Pancreas (tissue), 10 donors: Measurements from ENCODE around the gene CD99L2. TPM values are rescaled to one million over a fixed set of nuclear protein-coding genes. Genes with fewer than 3 reads are reported as not detected.

Experiments used
- ATAC-seq, 4 donors: fragments of 200-7000 bp; cut with Tn5 transposase; one replicate each; pipeline versions ENCODE4 v1.8.0 to v1.9.1; 2020; ENCODE audit warnings: mild to moderate bottlenecking in 4 of 4, moderate library complexity in 4 of 4
- DNase-seq, 6 donors: peaks; one replicate each; pipeline ENCODE4 v3.0.0-alpha.2; 2020
- FAIRE-seq: peaks from 2 replicates; lab custom pipeline; 2012; peaks lifted over from hg19 to GRCh38; lab: Jason Lieb, UNC
- H3K27ac ChIP-seq, 4 donors: fragments of 200-600 bp; sonication (generic); 1 replicate in 3 of 4; 2 replicates in 1 of 4; pipeline versions ENCODE4 v1.5.0 to v1.8.0; 2020
- H3K27me3 ChIP-seq, 4 donors: fragments of 200-600 bp; one replicate each; pipeline ENCODE4 v1.8.0; 2021
- H3K36me3 ChIP-seq, 3 donors: fragments of 200-600 bp; sonication (generic) in 1 of 3; one replicate each; pipeline versions ENCODE4 v1.5.0 to v1.8.0; 2020 to 2021
- H3K4me1 ChIP-seq, 3 donors: fragments of 200-600 bp; one replicate each; pipeline ENCODE4 v1.8.0; 2021
- H3K4me3 ChIP-seq, 4 donors: fragments of 200-600 bp; sonication (generic) in 2 of 4; one replicate each; pipeline versions ENCODE4 v1.5.0 to v1.8.0; 2020 to 2021
- H3K9me3 ChIP-seq, 4 donors: fragments of 200-600 bp; one replicate each; pipeline ENCODE4 v1.8.0; 2021
- WGBS, 2 donors: extraction: QIAGEN DNeasy Blood & Tissue Kit; methylation state at CpG; one replicate each; pipeline ENCODE4 v1.1.7; 2013; 5-methylcytosine and 5-hydroxymethylcytosine counted together
- intact Hi-C, 3 donors: fragments of 100-400 bp; cut with DNase I; formaldehyde crosslinking; loops; one replicate each; pipeline versions ENCODE4 v1.11.1 to v1.14.2; 2022
- polyA plus RNA-seq, 2 donors: library from polyadenylated mRNA; stranded (reverse); fragments of 200-250 nt; gene quantifications; one replicate each; pipeline ENCODE4 v1.2.3, GENCODE V29; 2013
- total RNA-seq, 6 donors: library from RNA; stranded (reverse); fragmentation: NEBNext Ultra II Directional in 4 of 6; extraction: Animal tissue kit (Norgen Biotek cat#: 25700) in 4 of 6; gene quantifications; one replicate each; pipeline versions ENCODE4 v1.2.1 to v1.2.4, GENCODE V29; 2021 to 2023
- TF ChIP-seq, protein P1 (sequence below), 4 donors: fragments of 200-600 bp; sonication (generic) in 3 of 4; IDR thresholded peaks; one replicate each; pipeline versions ENCODE4 v1.5.0 to v1.8.0; 2021; ENCODE audit warnings: antibody characterized with exemption in 4 of 4
- donor health status: healthy with polysubstance abuse.
- donor health status: DM: no; HTN: no; CAD: no; lungs with moderate emphysema.
- donor health status: DM: no; HTN: no; CAD: no.
- donor health status: control.
- donor health status: control.
- donor health status: Bipolar disorder and iron deficiency.
- donor health status: DM: yes; HTN: yes; CAD: no.
- donor health status: DM: no; HTN: no; CAD: no.
- donor health status: DM: no; HTN: no; CAD: no.
- donor health status: DM: yes; HTN: yes; CAD: no.

The CD99L2 gene
- total and polyA plus RNA-seq, 8 donors, result 10.4 to 25.1 (median 16.2) TPM

- TF ChIP-seq, protein P1, sequence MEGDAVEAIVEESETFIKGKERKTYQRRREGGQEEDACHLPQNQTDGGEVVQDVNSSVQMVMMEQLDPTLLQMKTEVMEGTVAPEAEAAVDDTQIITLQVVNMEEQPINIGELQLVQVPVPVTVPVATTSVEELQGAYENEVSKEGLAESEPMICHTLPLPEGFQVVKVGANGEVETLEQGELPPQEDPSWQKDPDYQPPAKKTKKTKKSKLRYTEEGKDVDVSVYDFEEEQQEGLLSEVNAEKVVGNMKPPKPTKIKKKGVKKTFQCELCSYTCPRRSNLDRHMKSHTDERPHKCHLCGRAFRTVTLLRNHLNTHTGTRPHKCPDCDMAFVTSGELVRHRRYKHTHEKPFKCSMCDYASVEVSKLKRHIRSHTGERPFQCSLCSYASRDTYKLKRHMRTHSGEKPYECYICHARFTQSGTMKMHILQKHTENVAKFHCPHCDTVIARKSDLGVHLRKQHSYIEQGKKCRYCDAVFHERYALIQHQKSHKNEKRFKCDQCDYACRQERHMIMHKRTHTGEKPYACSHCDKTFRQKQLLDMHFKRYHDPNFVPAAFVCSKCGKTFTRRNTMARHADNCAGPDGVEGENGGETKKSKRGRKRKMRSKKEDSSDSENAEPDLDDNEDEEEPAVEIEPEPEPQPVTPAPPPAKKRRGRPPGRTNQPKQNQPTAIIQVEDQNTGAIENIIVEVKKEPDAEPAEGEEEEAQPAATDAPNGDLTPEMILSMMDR (IDR thresholded peaks at IDR 0.05), result no peak
- Histone ChIP-seq H3K36me3 (peaks cover 0 to 14% (median 2%) of the 10 kb centered on the region in 3 donors), H3K27ac (no peak overlapping the region), H3K27me3 (no peaks in the 10 kb centered on the region), H3K4me1 (no peaks in the 10 kb centered on the region), H3K9me3 (no peaks in the 10 kb centered on the region), H3K4me3 (no peak overlapping the region)
- WGBS, 2 donors, result 88 to 92% methylated on average over 9 of the region's 9 CpGs
- no peak for DNase-seq
- ATAC-seq, result no peak
- FAIRE-seq, result no peak
- intact Hi-C loops, result no loop called here
Measured at GRCh38 chrX:150736475-150736874, 162.0 kb downstream of the CD99L2 start.

GRCh38 chrX:150731795-150732194 is 166.7 kb downstream of the CD99L2 start:
- WGBS, 2 donors, result 54 to 95% methylated on average over 3 of the region's 3 CpGs
- H3K9me3 ChIP-seq, result no peaks in the 10 kb centered on the region
- H3K27ac ChIP-seq, result no peak overlapping the region
- H3K27me3 ChIP-seq, result no peaks in the 10 kb centered on the region
- no peaks in the 10 kb centered on the region for H3K4me1 ChIP-seq
- no peak overlapping the region for H3K4me3 ChIP-seq
- DNase-seq (no peak), ATAC-seq (no peak), FAIRE-seq (no peak)
- intact Hi-C loops, result no loop called here
- H3K36me3 ChIP-seq, result peaks cover 0 to 5% (median 0%) of the 10 kb centered on the region in 3 donors
- TF ChIP-seq, protein P1 (IDR thresholded peaks at IDR 0.05), result no peak

- TF ChIP-seq, protein P1 (IDR thresholded peaks at IDR 0.05), result no peak
- intact Hi-C loops, result no loop called here
- Histone ChIP-seq H3K27ac (no peak overlapping the region), H3K4me3 (no peak overlapping the region), H3K36me3 (peaks cover 0 to 4% (median 0%) of the 10 kb centered on the region in 3 donors), H3K9me3 (no peaks in the 10 kb centered on the region), H3K27me3 (no peaks in the 10 kb centered on the region), H3K4me1 (no peaks in the 10 kb centered on the region)
- ATAC-seq (no peak), FAIRE-seq (no peak), DNase-seq (no peak)
- 69 to 81% methylated on average over 6 of the region's 6 CpGs for WGBS, 2 donors
Measured at GRCh38 chrX:150730719-150731118, 167.7 kb downstream of the CD99L2 start.

DNA sequence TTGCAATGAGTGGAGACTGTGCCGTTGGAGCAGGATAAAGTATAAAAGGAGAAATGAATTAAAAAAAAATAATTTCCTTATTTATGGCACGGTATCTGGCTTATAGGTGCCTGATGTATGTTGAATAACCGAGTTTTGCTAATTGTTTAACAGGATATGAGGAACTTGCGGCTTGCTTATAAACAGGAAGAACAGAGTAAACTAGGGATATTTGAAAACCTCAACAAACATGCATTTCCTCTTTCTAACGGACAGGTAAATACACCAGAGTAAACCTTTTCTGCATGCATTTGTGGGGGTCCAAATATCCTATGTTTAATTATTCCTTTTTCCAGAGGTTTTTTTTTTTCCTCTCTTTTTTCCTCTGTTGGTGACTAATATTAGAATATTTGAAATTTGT is 168.5 kb downstream of the CD99L2 start:
- H3K27ac ChIP-seq, result no peak overlapping the region
- no peaks in the 10 kb centered on the region for H3K27me3 ChIP-seq
- ATAC-seq, result no peak
- H3K36me3 ChIP-seq, result no peaks in the 10 kb centered on the region
- FAIRE-seq, result no peak
- no peak overlapping the region for H3K4me3 ChIP-seq
- intact Hi-C loops, result no loop called here
- 70 to 85% methylated on average over 5 of the region's 5 CpGs for WGBS, 2 donors
- TF ChIP-seq, protein P1 (IDR thresholded peaks at IDR 0.05), result no peak
- H3K9me3 ChIP-seq, result no peaks in the 10 kb centered on the region
- DNase-seq, result no peak
- no peaks in the 10 kb centered on the region for H3K4me1 ChIP-seq

DNA sequence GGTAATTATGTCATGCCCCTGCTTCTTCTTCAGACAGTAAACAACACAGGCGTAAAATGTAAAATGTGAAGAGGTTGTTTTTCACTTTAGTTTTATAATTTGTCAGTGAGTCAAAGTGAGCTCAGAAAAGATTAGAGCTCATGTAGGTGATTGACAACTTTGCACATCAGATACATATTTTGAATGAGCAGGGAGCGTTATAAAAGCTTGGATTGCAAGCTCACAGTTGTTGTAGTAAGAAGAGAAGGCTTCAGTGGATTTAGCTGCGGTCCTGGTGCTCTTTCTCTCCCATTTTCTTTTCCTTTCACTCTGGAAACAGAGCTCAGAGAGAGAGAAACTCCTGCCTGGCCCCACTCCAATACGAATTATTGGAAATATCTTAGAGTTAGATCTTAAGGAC is 178.8 kb downstream of the CD99L2 start:
- FAIRE-seq, result no peak

More for the DNA sequence above, 178.8 kb downstream of the CD99L2 start:
- DNase-seq, result no peak
- H3K36me3 ChIP-seq, result no peaks in the 10 kb centered on the region
- TF ChIP-seq, protein P1 (IDR thresholded peaks at IDR 0.05), result no peak
- intact Hi-C loops, result no loop called here
- ATAC-seq, result no peak
- H3K4me1 ChIP-seq, result no peaks in the 10 kb centered on the region
- H3K27me3 ChIP-seq, result peaks cover 0 to 4% (median 0%) of the 10 kb centered on the region in 4 donors
- WGBS, 2 donors, result 60 to 77% methylated on average over 4 of the region's 4 CpGs
- H3K27ac ChIP-seq, result no peak overlapping the region
- H3K4me3 ChIP-seq, result no peak overlapping the region
- H3K9me3 ChIP-seq, result no peaks in the 10 kb centered on the region

Other genes with a start within 250 kb of the CD99L2 start
- gene MTMR1, start 205.3 kb downstream of the CD99L2 start, total RNA-seq, result 10 to 100 TPM in 4 of 6 donors, 1 to 10 TPM in 2; 7.2 to 14.0 (median 10.2) TPM
- gene MTMR1, start 205.3 kb downstream of the CD99L2 start, polyA plus RNA-seq, result 10 to 100 TPM in 1 of 2 donors, 1 to 10 TPM in 1; 6.8 to 10.6 TPM
- gene HMGB3, start 84.7 kb upstream of the CD99L2 start, total RNA-seq, result 10 to 100 TPM in 2 of 6 donors, 1 to 10 TPM in 4; 3.9 to 12.8 (median 5.5) TPM
- 10 to 100 TPM in 1 of 2 donors, 1 to 10 TPM in 1; 9.5 to 17.4 TPM for gene HMGB3, start 84.7 kb upstream of the CD99L2 start, polyA plus RNA-seq